HG03039 (cell line): ENCODE data around the gene VPS37B.
"Not testable (repeated sequence)": the region's sequence is repeated elsewhere in the genome, so short reads cannot be mapped to it uniquely, and the experiment has no call there.

ENCODE experiments used
- ATAC-seq: cut with Tn5 transposase; IDR thresholded peaks from one replicate; pipeline ENCODE4 v1.9.1; 2021; ENCODE audit warnings: mild to moderate bottlenecking, moderate library complexity; ENCODE audit not compliant: unreplicated experiment

The VPS37B gene

GRCh38 chr12:122884860-122885259 is 11.1 kb downstream of the VPS37B start:
- ATAC-seq, result no peak

- ATAC-seq, result no peak
These were observed 11.7 kb downstream of the VPS37B start for GRCh38 chr12:122884091-122884826.

- no peak for ATAC-seq
These were observed 12.9 kb downstream of the VPS37B start for GRCh38 chr12:122882908-122883558.

- ATAC-seq, result no peak
These were observed 15.3 kb downstream of the VPS37B start for GRCh38 chr12:122880668-122881067.

GRCh38 chr12:122880155-122880667 is 15.7 kb downstream of the VPS37B start:
- ATAC-seq, result no peak

GRCh38 chr12:122878780-122879612 is 16.9 kb downstream of the VPS37B start:
- ATAC-seq, result no peak

- ATAC-seq, result no peak
These were observed 19.2 kb downstream of the VPS37B start for GRCh38 chr12:122876731-122877130.

- not testable (repeated sequence) for ATAC-seq
These were observed 19.6 kb downstream of the VPS37B start for GRCh38 chr12:122876281-122876680.

GRCh38 chr12:122875590-122876220 is 20.2 kb downstream of the VPS37B start:
- ATAC-seq, result peak; percentile 50

- no peak for ATAC-seq
These were observed 21.8 kb downstream of the VPS37B start for GRCh38 chr12:122874081-122874480.

- no peak for ATAC-seq
These were observed 22.4 kb downstream of the VPS37B start for GRCh38 chr12:122873540-122873939.

GRCh38 chr12:122872815-122873361 is 23.0 kb downstream of the VPS37B start:
- no peak for ATAC-seq

- no peak for ATAC-seq
These were observed 23.8 kb downstream of the VPS37B start for GRCh38 chr12:122871851-122872780.

- ATAC-seq, result no peak
These were observed 24.9 kb downstream of the VPS37B start for GRCh38 chr12:122870867-122871664.

- ATAC-seq, result no peak
These were observed 25.6 kb downstream of the VPS37B start for GRCh38 chr12:122870163-122870842.

- no peak for ATAC-seq
These were observed 26.5 kb downstream of the VPS37B start for GRCh38 chr12:122869207-122869973.

GRCh38 chr12:122868471-122869177 is 27.3 kb downstream of the VPS37B start:
- no peak for ATAC-seq
